ENCODE measurements around the gene MLLT3.
A peak's percentile ranks its signal among the peaks of the same experiment; 100 is the strongest.

Gene MLLT3

DNA sequence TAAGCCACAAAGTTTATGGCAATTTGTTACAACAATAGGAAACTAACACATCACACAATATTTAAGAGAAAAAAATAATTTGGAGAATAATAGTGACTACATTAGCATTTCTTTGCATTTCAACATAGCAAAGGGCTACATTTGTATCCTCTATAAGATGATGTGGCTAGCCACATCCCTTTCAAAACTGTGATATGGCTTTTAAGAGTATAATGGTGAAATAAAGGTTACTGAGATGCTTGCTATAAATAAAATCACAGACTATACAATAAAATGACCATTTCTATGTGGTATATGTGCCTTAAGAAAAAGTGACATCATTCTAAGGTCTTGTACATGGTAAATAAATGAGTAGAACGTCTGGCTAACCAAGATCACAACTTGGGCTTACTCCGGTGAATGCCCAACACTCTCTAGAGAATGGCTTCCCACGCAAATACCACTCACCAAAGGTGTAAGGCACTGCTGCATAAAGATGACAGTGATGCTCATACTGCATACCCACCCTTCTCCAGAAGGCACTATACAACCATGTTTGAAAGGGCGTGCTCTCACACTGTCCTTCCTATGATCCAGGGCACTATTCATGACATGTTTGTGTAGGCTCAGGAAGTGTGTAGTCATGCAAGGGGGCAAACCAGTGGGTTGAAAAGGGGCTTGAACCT is 286.5 kb downstream of the MLLT3 start:
- no peak for DNase-seq (ENCODE audit: low spot score)

DNA sequence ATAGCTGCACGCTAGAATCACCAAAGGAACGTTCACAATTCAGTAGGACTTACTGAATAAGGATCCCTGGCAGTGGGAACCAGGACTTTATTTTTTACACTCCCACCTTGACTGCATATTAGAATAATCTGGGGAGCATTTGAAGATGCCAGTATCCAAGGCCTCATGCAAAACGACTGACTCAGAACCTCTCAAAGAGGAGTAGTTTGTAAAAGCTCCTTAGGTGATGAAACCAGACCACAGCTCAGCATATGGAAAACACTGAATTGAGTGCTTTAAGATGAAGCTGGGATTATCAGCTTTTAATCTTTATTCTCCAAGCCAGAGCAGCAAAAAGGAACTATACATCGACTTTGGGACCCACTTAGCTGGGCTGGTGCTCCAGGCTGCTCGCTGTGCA is 288.3 kb downstream of the MLLT3 start:
- DNase-seq (ENCODE audit: low spot score), result no peak

DNA sequence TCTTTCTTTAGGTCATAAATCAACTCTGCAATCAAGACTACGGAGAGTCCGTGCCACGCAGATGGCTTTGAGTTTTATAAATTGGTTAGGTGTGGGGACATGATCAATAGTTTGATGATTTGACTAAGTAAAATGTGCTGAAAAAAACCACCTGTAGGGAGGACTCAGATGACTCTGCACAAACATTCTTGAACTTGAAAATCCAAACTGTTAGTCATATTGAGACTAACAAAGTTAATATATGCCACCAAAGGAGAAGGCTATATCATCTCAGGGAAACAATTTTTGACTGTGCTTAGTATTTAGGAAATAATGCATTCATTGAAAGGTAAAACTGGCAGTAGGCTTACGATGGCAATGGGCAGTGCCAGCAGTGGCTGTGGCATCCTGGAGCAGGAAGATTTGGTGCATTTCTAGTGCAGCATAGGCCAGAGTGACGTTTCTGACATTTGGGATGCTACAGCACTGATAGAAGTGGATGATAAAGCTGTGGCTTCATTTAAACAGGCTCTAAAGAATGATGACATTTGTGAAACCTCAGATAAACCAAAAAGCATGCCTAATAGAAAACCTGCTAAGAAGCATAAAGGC is 291.1 kb downstream of the MLLT3 start:
- no peak for DNase-seq (ENCODE audit: low spot score)

DNA sequence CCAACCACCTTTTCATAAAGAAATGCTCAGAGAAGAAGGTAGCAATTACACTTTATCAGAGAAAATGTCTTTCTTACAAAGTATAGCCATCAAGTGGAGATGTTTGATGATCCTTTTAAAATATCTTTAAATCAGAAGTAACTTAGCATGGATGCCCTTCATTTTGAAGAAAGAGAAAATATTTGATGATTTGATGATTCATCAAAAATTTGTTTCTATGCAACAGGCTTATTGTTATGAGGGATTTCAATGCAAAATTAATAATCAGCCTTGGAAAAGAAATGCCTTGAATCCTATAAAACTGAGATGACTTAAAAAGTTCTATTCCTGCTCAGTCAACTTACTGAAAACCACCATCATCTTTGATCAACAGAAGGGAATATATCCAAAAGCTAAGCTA is 291.6 kb downstream of the MLLT3 start:
- DNase-seq (ENCODE audit: low spot score), result no peak

DNA sequence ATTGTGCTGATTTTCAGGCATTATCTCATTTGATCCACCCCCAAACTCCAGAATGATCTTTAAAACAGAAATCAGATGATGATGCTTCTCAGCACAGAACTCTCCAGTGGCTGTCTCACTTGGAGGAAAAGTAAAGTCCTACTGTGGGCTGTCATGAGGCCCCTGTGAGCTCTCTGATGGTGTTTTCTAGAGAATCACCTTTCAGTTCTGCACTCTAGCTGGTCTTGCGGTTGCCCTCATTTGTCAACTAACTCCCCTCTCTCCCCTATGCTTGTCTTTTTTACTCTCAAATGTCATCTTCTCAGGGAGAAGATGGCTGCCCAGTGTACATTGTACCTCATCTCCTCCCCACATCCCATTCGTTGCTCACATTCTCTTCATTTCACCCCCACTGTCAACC is 295.8 kb downstream of the MLLT3 start:
- no peak for DNase-seq (ENCODE audit: low spot score)

DNA sequence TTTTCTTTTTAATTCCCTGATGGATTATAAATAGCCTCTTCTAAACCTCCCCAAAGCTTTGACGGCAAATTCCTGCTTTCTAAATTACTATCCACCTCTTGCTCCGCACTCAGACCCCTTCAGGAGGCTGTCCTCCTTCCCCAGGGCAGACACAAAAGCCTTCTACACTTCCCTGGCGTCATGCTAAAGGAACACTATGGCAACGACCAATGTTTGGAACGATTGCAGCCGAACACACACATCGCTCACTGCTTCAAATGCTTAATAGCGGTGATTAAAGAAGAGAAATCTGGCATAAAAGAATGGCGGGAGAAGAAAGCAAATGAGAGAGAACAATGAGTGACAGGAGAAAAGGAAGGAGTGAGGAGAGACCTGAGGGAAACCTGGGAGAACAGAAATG is 297.3 kb downstream of the MLLT3 start:
- no peak for DNase-seq (ENCODE audit: low spot score)

DNA sequence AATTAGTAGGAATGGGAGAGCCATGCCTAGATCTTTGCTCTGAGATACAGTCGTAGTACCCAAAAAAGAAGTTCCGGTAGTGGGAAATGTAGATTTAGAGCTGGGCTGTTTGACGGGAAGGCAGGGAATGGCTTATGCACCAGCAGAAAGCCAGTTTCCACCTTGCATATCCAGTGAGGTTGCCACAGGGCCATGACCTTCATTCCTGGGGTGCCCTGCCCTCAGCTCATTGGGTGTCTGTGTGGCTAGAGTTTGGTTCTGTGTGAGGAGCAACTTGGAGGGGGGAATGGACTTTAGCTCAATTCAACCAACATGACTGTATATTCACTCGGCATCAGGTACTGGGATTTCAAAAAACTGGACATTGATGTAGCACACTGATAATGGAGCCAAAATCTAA is 300.1 kb downstream of the MLLT3 start:
- DNase-seq (ENCODE audit: low spot score), result no peak

DNA sequence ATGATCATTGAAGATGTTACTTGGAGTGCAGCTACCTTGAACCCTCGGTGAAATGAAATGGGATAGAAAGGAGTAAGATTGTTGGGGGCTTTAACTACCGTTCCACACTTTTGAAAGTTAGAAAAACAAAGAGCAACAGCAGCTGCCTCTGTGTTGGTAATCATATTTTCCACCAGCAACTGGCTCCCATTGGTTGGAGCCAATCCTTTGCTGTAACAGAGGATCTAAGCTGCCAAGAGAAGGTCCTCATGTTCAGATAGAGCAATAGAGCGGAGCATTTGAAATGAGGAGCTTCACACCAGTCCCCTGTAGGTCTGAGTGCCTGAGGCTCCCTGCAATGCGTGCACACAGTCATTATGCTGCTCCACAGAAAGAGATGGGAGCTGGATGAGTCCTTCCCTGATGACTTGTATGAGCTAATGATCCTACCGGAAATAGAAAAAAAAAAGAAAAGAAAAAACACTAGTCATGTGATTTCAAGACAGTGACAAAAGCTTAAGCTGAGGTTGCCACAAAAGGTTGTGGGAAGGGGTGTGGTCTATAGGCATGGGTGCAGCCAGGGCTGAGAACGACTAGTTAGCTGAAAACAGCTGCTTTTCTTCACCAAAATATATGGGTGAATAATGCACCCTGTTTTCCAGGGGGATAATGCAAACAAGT is 300.7 kb downstream of the MLLT3 start:
- no peak for DNase-seq (ENCODE audit: low spot score)

DNA sequence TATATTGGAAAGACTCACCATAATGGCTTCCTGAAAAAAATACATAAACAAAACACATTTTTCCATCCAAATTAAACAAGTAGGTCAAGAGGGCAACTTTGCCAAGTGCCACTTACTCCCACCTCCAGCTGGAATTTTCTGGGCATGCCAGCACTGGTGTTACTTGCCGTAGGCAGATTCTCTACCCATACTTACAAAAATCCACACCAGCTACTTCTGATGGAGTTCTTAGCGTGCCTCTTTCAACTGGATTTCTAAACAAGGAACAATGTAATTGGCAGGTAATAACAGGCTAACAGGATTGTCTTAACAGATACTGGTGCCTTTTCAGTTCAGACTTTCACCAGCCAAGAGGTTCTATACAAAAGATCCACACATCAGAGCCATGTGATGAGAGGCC is 301.4 kb downstream of the MLLT3 start:
- no peak for DNase-seq (ENCODE audit: low spot score)

DNA sequence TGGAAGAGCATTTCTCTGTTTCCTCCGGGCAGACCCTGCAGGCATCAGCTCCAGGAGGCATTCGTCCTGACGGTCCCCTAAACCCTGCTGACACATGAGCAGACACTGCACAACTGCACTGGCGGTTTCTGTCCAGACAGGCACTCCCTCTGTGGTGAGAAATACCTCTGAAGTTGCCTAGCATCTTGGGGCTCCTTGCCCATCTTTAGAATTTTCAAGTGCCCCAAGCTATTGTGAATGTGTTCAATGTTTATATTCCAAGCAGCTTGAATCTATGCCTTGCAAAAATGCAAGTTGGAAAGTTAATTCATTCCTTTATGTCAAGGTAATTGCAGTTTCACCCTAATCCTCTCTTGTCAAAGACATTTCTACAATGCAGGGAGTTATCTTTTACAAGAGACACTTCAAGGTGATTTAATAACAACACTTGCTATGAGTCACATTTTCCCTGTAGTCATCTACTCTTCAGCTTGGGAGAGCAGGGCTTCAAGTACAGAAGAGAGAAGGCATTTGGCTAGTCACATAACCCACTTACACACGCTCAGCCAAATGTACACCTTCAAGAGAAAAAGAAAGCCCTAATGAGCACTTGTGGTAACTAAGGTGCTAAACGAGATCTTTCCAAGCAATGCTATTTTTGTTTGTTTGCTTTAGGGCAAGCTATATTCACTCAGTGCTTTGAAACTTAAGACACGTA is 302.5 kb downstream of the MLLT3 start:
- peak; percentile 21 for DNase-seq (ENCODE audit: low spot score)

DNA sequence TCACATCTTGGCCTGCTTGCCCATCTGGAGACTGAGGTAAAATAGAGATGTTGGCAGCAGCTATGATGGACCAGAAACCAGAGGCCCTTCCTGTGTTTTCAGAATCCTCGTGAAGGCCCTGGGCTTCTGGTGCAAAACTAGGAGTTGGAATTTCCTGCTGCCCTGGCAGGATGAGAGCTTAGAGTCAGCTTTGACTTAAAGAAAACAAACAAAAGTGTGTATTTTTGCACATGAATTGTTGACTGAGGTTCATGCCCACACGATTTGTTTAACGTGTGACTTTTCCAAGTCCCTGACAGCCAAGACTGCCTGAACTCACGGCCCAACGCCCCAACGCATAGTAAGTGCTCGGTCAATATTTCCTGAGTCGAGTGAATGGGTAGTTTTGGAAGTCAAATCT is 303.1 kb downstream of the MLLT3 start:
- no peak for DNase-seq (ENCODE audit: low spot score)

DNA sequence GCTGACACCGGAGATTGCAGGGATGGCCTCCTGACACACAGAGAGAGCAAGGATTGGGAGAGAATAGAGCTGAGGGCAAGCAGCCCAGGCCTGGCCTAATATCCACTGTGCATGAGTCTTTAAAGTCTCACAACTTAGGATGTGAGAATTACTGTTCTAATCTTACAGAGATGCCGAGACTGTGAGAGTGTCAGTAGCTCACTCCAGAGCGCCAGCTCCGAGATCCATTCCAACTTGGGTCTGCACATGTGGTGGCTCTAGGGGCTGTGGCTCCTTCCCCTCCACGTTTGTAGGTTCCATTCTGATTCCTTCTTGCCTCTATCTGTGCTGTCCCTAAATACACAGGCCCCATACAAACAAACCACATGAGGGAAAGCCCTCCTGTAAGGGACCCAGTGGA is 304.6 kb downstream of the MLLT3 start:
- no peak for DNase-seq (ENCODE audit: low spot score)

DNA sequence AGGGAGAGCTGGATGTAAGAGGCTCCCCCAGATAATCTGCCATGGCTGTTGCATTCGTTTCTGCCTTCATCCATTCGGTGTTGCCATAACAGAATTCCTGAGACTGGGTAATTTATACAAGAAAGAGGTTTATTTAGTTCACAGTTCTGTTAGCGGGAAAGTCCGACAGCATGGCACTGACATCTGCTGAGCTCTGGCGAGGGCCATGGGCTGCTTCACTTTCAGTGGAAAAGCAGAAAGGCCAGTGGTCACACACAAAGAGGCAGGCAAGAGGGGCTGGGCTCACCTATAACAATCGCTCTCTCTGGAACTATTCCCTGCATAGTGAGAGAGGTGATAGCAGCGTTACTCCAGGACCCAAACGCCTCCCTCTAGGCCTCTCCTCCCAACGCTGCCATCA is 305.9 kb downstream of the MLLT3 start:
- DNase-seq (ENCODE audit: low spot score), result no peak

DNA sequence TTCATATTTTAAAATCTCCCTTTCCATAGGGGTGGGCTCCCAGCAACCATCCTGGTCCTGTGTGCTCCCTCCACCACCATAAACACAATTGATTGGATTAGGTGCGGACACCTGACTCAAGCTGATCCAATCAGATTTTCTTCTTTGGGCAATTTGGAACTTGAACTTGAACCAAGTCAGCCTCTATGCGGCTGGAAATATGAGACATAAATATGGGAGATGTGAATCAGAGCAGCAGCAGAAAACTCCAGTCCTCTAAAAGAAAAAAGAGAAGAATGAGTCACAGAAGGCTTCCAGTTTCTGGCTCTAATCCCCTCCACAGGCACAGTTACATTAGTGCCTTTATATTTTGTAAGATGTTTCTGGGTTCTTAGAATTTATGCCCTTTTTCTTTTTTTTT is 306.6 kb downstream of the MLLT3 start:
- no peak for DNase-seq (ENCODE audit: low spot score)

DNA sequence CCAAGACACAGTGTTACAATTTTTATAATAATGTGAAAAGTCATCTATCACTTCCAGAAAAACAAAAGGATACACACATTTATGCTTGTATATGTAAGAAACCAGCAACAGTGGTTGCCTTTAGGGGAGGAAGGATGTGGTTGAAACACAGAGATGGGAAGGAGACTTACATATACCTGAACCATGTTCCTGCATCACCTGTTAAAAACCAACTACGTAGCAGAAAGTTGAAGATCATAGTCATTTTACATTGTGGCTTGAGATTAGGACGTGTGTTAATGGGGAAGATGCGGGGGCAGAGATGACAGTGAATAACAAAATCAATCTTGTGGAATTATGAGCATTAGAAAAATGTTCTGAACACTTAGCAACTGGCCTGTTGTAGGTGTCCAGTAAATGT is 307.3 kb downstream of the MLLT3 start:
- no peak for DNase-seq (ENCODE audit: low spot score)

DNA sequence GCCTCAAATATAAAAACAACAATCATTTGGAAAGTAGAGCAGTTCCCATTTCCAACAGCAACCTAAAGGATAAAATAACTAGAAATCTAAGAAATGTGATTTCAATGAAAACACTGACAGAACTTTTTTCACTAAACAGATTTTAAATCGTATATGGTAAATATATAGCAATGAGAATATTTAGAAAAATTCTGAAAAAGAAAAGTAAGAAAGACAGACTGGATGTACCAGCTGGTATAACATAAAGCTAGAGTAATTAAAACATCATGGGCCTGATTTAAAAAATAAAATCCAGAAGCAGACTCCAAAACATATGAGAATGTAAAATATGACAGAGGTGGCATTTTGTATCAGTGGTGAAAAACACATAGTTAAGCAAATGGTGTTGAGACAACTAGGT is 308.9 kb downstream of the MLLT3 start:
- DNase-seq (ENCODE audit: low spot score), result no peak

DNA sequence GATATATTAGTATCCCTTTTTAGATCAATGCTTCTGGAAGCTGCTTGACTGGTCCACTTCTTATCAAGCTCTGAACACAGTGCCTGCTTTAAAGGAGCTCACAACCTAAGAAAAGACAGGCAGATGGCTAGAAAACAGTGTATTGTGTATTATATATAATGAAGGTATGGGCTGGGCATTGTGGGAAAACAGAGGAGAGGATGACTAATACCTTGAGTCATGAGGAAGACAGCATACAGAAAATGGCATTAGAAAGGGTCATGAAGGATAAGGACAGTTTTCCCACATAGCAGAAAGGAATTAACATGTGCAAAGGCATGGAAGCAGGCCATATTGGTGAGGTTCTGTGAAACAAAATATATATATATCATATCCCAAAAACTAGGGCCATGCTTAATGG is 309.6 kb downstream of the MLLT3 start:
- peak; percentile 22 for DNase-seq (ENCODE audit: low spot score)

DNA sequence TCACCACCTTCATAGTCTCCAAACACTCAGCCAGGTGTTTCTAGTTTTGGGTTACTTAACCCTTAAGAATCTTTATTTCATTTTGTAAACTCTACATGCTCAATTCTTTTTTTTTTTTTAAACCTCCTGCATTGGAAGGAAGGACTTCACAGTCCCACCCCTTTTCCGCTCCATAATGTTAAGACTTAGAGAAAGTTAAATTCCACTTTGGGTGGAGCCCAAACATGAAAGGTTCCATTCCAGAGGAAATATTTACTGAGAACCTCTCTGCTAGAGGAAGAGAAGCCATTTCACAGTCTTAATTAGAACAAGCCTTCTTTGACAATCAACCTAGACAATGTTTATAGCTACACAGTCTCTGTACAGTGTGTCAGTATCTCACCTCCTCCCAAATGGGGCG is 312.3 kb downstream of the MLLT3 start:
- DNase-seq (ENCODE audit: low spot score), result no peak

DNA sequence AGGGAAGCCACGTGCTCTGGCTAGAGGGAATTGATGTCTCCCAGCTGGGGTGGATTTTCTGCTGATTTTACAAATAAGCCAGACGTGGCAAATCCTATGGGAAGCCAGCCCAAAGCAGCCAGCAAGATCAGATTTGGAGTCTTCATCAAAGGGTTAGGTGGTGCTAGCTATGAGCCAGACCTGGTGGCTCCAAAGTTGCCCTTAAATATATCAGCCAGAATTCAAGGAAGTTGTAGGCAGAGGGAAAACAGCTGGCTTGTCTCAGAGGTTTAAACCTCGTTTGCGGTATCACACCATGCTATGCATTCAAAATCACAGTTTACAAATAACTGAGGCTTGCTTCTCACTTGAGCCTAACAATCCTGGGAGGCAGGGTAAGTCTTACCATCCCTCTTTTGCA is 313.2 kb downstream of the MLLT3 start:
- DNase-seq (ENCODE audit: low spot score), result no peak

DNA sequence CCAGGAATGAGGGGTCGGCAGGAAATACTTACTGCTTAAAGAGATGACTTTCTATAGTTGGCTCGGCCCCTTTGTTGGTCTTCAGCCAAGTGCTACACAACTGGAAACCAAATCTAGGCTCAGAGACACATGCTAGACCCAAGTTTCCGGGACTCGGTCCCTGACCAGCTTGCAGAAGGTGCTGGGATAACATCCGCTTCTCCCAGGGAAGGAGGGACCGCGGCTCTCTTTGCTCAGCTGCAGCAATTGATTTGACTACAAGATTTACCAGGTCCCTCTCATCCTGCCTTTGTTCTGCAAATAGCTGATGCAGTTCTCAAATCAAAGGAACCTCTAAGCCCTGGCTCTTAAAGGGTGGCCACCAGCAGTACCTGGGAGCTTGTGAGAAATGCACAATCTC is 314.7 kb downstream of the MLLT3 start:
- no peak for DNase-seq (ENCODE audit: low spot score)

DNA sequence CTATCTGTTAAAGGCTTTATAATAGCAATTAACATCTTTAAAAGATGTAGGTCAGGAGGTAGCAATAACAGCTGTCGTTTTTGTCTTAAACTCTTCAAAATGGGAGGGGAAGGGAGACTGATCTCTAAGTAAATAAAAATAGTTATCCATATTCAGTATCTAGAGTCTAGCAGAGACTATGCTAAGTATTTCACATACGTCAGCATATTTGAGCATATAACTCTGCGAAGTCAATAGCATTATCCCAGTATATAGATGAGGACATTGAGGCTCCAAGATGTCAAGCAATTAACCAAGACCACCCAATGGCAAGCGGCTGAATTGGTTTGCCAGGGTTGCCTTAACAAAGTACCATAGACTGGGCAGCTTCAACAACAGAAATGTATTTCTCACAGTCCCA is 316.8 kb downstream of the MLLT3 start:
- DNase-seq (ENCODE audit: low spot score), result no peak

DNA sequence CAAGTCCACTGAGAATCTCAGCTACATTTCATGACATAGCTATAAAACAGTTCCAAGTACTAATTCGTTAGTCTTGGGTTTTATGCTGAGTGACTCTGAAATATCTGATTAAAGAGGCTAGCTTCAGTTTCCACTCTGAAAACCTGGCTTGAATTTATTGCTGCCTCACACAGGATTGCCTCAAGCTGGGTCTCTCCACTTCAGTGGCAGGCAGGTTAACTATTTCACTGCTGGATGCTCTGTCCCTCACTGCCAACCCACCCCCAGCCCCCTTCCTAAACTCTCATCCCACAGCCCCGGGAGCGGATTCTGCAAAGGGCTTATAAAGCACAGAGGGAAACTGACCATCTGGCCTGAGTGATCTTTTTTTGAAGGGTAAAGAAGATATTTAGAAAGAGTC is 318.3 kb downstream of the MLLT3 start:
- DNase-seq (ENCODE audit: low spot score), result no peak

DNA sequence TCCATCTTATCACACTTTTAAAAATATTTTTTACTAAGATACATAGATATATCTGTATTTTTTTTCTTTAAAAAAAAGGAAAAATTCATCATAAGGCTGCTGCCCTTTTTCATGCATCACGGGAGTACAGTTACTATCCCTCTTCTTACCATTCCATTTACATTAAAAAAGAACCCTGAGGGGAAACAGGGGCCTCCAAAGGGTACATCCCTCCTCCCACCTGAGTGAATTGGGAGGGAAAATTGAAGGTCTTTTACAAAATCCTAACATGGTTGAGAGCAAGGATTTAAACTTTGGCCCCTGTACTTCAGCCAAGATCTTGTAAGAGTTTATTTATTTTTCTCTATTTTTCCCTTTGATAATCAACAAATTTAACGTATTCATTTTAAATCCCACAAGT is 319.2 kb downstream of the MLLT3 start:
- DNase-seq (ENCODE audit: low spot score), result no peak
